Measurements from ENCODE around the gene MDFI. TPM values are rescaled to one million over a fixed set of nuclear protein-coding genes. Genes with fewer than 3 reads are reported as not detected.
"Not testable (repeated sequence)": the region's sequence is repeated elsewhere in the genome, so short reads cannot be mapped to it uniquely, and the experiment has no call there.

MDFI gene
- total and polyA plus RNA-seq, 4 donors: 40.6 to 155 (median 151) TPM

DNA sequence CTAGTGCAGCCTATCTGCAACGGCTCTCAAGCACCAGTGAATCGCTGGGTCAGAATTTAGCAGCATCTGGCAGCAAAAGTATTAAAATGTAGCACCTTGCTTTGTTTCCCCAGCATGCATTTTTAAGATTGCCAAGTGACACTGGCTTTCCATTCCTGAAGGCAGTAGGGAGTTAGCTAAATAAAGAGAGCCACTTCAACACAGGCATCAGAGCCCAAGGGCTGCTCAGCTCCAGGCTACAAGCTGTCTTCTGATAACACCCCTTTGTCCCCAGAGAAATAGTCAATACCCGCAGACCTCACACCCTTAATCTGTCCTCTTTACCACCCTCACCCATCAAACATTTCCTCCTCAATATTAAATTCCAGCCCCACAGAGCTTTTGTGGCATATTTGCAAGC, 19.7 kb upstream of the MDFI start:
- Histone ChIP-seq H3K27me3 (ENCODE audit: control insufficient read depth, insufficient read depth, low read length) (no peaks in the 10 kb centered on the region), H3K36me3 (ENCODE audit: control insufficient read depth, insufficient read depth, low read length) (no peaks in the 10 kb centered on the region), H3K27ac (ENCODE audit: low read depth, low read length) (no peak overlapping the region), H3K4me3 (ENCODE audit: low read depth, low read length) (no peak overlapping the region), H3K9me3 (ENCODE audit: control insufficient read depth, insufficient read depth, low read length) (peaks cover 5% of the 10 kb centered on the region), H3K4me1 (ENCODE audit: control insufficient read depth, insufficient read depth, low read length) (peaks cover 6% of the 10 kb centered on the region)
- 80% methylated on average over 3 of the region's 3 CpGs for WGBS (ENCODE audit: insufficient coverage)
- no peak for DNase-seq (ENCODE audit: low read depth in 4 of 6, low spot score in 6 of 6)

DNA sequence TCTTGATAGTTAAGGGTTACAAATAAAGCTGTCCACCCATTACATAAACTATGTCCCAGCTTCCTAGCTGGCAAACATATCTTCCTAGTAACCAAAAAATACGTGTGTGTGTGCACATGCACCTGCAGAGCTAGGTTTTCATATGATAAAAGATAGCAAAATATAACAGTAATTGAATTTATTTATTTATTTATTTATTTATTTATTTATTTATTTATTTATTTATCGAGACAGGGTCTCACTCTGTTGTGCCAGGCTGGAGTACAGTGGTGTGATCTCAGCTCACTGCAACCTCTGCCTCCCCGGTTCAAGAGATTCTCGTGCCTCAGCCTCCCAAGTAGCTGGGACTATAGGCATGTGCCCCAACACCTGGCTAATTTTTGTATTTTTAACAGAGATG, 19.1 kb upstream of the MDFI start:
- H3K4me3 ChIP-seq (ENCODE audit: low read depth, low read length); DNase-seq (ENCODE audit: low read depth in 4 of 6, low spot score in 6 of 6); H3K36me3 ChIP-seq (ENCODE audit: control insufficient read depth, insufficient read depth, low read length); H3K4me1 ChIP-seq (ENCODE audit: control insufficient read depth, insufficient read depth, low read length); H3K9me3 ChIP-seq (ENCODE audit: control insufficient read depth, insufficient read depth, low read length); H3K27me3 ChIP-seq (ENCODE audit: control insufficient read depth, insufficient read depth, low read length); H3K27ac ChIP-seq (ENCODE audit: low read depth, low read length): not testable (repeated sequence)
- WGBS (ENCODE audit: insufficient coverage): 95% methylated on average over 2 of the region's 4 CpGs

DNA sequence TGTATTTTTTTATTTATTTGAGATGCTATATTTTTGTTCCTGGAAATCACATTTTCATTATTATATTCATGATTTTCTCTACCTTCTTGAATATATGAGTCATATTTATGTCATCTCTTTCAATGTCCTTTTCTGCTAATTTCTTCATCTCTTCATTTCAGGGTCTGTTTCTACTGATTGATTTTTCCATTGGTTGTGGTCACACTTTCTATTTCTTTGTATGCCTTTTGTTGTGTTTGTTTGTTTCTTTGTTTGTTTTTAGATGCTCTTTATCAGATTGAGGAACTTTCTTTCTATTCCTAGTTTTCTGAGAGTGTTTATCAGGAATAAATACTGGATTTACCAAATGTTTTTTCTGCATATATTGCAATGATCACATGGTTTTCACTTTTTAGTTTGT, 16.9 kb upstream of the MDFI start:
- no peaks in the 10 kb centered on the region for H3K27me3 ChIP-seq (ENCODE audit: control insufficient read depth, insufficient read depth, low read length)
- no peak overlapping the region for H3K27ac ChIP-seq (ENCODE audit: low read depth, low read length)
- no peak overlapping the region for H3K4me3 ChIP-seq (ENCODE audit: low read depth, low read length)
- DNase-seq (ENCODE audit: low read depth in 4 of 6, low spot score in 6 of 6): no peak
- peaks cover 5% of the 10 kb centered on the region for H3K9me3 ChIP-seq (ENCODE audit: control insufficient read depth, insufficient read depth, low read length)
- H3K36me3 ChIP-seq (ENCODE audit: control insufficient read depth, insufficient read depth, low read length): no peaks in the 10 kb centered on the region
- H3K4me1 ChIP-seq (ENCODE audit: control insufficient read depth, insufficient read depth, low read length): peaks cover 12% of the 10 kb centered on the region

DNA sequence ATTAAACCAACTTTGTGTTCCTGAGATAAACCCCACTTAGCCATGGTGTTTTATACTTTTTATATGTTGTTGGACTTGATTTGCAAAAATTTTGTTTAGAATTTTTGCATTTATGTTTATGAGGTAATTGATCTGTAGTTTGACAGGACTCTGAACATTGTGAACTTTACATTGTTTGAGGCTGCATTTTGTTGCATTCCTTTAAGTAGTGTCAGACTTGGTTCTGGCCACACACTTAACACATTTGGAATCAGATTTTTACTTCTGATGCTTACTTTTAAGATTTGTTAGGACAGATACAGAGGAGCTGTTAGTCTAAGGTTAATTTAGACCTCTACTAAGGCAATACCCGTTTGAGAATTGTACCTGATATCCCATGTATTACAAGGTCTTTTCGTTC, 16.5 kb upstream of the MDFI start:
- Histone ChIP-seq H3K27me3 (ENCODE audit: control insufficient read depth, insufficient read depth, low read length) (no peaks in the 10 kb centered on the region), H3K9me3 (ENCODE audit: control insufficient read depth, insufficient read depth, low read length) (peaks cover 5% of the 10 kb centered on the region), H3K4me3 (ENCODE audit: low read depth, low read length) (no peak overlapping the region), H3K4me1 (ENCODE audit: control insufficient read depth, insufficient read depth, low read length) (peaks cover 12% of the 10 kb centered on the region), H3K27ac (ENCODE audit: low read depth, low read length) (peak overlapping the region; percentile 48), H3K36me3 (ENCODE audit: control insufficient read depth, insufficient read depth, low read length) (no peaks in the 10 kb centered on the region)
- WGBS (ENCODE audit: insufficient coverage): 27% methylated on average over 2 of the region's 2 CpGs
- no peak for DNase-seq (ENCODE audit: low read depth in 4 of 6, low spot score in 6 of 6)

DNA sequence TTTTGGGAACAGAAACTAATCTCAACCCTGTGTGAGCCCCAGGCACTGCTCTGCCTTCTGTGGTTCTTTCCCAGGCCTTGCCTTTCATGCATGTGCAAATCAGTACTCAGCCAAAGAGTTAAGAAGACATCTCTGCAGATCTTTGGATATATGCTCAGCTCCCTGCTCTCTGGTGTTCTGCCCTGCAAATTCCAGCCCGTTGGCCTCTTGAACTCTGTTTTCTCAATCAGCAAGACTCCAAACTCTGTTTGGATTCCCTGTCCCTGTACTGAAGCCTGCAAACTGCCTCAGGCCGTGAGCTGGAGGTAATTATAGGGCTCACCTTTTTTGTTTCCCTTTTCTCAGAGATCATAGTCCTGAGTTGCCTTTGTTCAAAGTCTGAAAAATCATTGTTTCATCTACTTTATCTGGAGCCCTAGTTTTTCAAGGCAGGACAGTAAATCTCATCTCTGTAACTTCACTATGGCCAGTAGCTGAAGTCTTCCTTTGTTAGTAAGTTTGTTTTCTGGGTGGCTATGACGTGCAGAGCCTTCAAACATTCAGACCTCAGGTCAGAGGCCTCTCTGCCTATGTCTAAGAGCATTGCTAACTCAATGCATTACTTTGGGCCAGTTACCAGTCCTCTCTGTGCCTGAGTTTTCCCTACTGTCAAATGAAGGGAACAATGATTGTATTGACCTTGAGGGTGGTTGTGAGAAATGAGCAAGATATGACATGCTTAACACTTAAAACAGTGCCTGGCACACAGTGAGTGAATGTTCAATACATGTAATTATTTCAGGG, 15.9 kb upstream of the MDFI start:
- Histone ChIP-seq H3K27ac (ENCODE audit: low read depth, low read length) (peak overlapping the region; percentile 48), H3K36me3 (ENCODE audit: control insufficient read depth, insufficient read depth, low read length) (no peaks in the 10 kb centered on the region), H3K27me3 (ENCODE audit: control insufficient read depth, insufficient read depth, low read length) (no peaks in the 10 kb centered on the region), H3K9me3 (ENCODE audit: control insufficient read depth, insufficient read depth, low read length) (peaks cover 5% of the 10 kb centered on the region), H3K4me3 (ENCODE audit: low read depth, low read length) (no peak overlapping the region), H3K4me1 (ENCODE audit: control insufficient read depth, insufficient read depth, low read length) (peaks cover 16% of the 10 kb centered on the region)
- 20% methylated on average over 2 of the region's 3 CpGs for WGBS (ENCODE audit: insufficient coverage)
- DNase-seq (ENCODE audit: low read depth in 4 of 6, low spot score in 6 of 6): peak in 1 of 6 donors; percentile 53

DNA sequence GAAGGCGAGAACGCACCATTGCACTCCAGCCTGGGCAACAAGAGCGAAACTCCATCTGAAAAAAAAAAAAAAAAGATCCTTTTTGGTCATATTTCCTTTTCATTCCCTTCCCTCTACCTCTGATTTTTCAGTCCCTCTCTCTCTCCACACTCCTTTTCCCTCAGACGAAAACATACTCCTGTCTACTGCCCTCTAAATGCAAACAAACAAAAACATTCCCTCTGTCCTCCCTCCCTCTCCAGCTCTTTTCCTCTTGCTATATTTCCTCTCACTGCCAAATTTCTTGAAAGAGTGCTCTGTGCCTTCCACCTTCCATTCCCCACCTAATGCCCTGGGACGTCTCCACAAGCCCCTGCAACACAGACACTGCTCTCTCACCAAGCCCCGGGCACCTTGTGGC, 14.9 kb upstream of the MDFI start:
- H3K36me3 ChIP-seq (ENCODE audit: control insufficient read depth, insufficient read depth, low read length): no peaks in the 10 kb centered on the region
- H3K9me3 ChIP-seq (ENCODE audit: control insufficient read depth, insufficient read depth, low read length): peaks cover 5% of the 10 kb centered on the region
- 78% methylated on average over 6 of the region's 6 CpGs for WGBS (ENCODE audit: insufficient coverage)
- no peak overlapping the region for H3K4me3 ChIP-seq (ENCODE audit: low read depth, low read length)
- H3K27ac ChIP-seq (ENCODE audit: low read depth, low read length): no peak overlapping the region
- H3K27me3 ChIP-seq (ENCODE audit: control insufficient read depth, insufficient read depth, low read length): no peaks in the 10 kb centered on the region
- DNase-seq (ENCODE audit: low read depth in 4 of 6, low spot score in 6 of 6): no peak
- H3K4me1 ChIP-seq (ENCODE audit: control insufficient read depth, insufficient read depth, low read length): peaks cover 16% of the 10 kb centered on the region

DNA sequence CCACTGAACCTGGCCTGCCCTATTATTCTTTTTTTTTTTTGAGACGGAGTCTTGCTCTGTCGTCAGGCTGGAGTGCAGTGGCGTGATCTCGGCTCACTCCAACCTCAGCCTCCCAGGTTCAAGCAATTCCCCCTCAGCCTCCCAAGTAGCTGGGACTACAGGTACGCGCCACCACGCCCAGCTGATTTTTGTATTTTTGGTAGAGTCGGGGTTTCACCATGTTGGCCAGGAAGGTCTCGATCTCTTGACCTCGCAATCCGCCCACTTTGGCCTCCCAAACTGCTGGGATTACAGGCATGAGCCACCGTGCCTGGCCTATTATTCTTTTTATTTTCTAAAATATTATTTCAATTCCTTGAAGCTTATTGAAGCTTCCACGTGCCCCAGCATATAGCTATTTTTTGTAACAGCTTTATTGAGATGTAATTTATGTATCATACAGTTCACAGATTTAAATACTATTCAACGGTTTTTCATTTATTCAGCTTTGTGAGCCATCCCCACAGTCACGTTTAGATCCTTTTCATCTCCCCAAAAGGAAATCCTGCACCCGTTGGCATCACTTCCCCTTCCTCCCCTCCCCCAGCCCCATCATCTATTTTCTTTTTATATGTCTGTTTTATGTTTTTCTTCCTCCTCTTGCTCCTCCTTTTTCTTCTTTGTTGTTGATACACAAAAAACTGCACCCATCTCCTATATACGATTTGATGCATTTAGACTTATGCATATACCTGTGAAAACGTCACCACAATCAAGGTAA, 13.5 kb upstream of the MDFI start:
- 91% methylated on average over 12 of the region's 18 CpGs for WGBS (ENCODE audit: insufficient coverage)
- Histone ChIP-seq H3K36me3 (ENCODE audit: control insufficient read depth, insufficient read depth, low read length) (no peaks in the 10 kb centered on the region), H3K27ac (ENCODE audit: low read depth, low read length) (no peak overlapping the region), H3K4me3 (ENCODE audit: low read depth, low read length) (no peak overlapping the region), H3K9me3 (ENCODE audit: control insufficient read depth, insufficient read depth, low read length) (peaks cover 5% of the 10 kb centered on the region), H3K4me1 (ENCODE audit: control insufficient read depth, insufficient read depth, low read length) (peaks cover 16% of the 10 kb centered on the region), H3K27me3 (ENCODE audit: control insufficient read depth, insufficient read depth, low read length) (no peaks in the 10 kb centered on the region)
- no peak for DNase-seq (ENCODE audit: low read depth in 4 of 6, low spot score in 6 of 6)

DNA sequence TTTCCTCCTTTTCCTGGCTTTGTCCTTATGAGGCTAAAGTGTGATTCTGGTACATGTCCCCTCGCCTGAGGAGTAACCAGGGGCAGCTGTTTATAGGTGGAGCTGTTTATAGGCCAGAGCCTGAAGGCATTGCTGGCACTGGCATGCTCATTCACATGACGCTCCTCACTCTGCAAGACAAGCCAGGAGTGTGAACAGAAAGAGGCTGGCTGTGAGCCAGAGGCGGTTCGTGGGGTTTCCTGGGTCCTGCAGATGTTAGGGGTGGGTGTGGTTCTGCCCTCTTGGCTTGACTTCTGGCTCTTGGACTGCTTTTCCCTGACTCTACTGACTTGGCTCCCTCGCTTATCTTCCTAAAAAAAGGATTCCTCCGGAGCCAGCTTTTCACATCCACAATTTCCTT, 12.8 kb upstream of the MDFI start:
- peaks cover 16% of the 10 kb centered on the region for H3K4me1 ChIP-seq (ENCODE audit: control insufficient read depth, insufficient read depth, low read length)
- peaks cover 5% of the 10 kb centered on the region for H3K9me3 ChIP-seq (ENCODE audit: control insufficient read depth, insufficient read depth, low read length)
- no peaks in the 10 kb centered on the region for H3K36me3 ChIP-seq (ENCODE audit: control insufficient read depth, insufficient read depth, low read length)
- no peak overlapping the region for H3K27ac ChIP-seq (ENCODE audit: low read depth, low read length)
- H3K27me3 ChIP-seq (ENCODE audit: control insufficient read depth, insufficient read depth, low read length): no peaks in the 10 kb centered on the region
- DNase-seq (ENCODE audit: low read depth in 4 of 6, low spot score in 6 of 6): peak in 2 of 6 donors; percentile 33 to 59
- H3K4me3 ChIP-seq (ENCODE audit: low read depth, low read length): no peak overlapping the region
- WGBS (ENCODE audit: insufficient coverage): no CpG with 5 or more reads among the region's 6 CpGs

DNA sequence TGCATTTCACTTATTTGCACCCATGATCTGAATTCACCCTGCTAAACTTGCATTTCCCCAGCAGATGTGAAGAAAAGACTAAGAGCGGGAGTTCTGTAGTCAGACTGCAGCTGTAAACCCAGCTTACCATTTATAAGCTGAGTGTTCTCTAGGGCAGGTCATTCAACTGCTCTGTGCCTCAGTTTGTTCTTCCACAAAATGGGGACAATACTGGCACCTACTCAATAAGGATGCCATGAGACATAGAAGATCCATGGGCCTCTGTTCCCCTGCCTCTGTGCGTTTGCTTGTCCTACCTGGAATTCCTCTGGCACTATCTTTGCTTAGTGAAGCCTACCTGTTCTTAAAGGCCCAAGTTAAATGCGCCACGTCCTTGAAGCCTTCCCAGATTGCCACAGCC, 12.2 kb upstream of the MDFI start:
- Histone ChIP-seq H3K4me3 (ENCODE audit: low read depth, low read length) (no peak overlapping the region), H3K36me3 (ENCODE audit: control insufficient read depth, insufficient read depth, low read length) (no peaks in the 10 kb centered on the region), H3K27me3 (ENCODE audit: control insufficient read depth, insufficient read depth, low read length) (no peaks in the 10 kb centered on the region), H3K27ac (ENCODE audit: low read depth, low read length) (no peak overlapping the region), H3K4me1 (ENCODE audit: control insufficient read depth, insufficient read depth, low read length) (peaks cover 16% of the 10 kb centered on the region), H3K9me3 (ENCODE audit: control insufficient read depth, insufficient read depth, low read length) (peaks cover 3% of the 10 kb centered on the region)
- WGBS (ENCODE audit: insufficient coverage): 96% methylated on average over 4 of the region's 4 CpGs
- DNase-seq (ENCODE audit: low read depth in 4 of 6, low spot score in 6 of 6): no peak

DNA sequence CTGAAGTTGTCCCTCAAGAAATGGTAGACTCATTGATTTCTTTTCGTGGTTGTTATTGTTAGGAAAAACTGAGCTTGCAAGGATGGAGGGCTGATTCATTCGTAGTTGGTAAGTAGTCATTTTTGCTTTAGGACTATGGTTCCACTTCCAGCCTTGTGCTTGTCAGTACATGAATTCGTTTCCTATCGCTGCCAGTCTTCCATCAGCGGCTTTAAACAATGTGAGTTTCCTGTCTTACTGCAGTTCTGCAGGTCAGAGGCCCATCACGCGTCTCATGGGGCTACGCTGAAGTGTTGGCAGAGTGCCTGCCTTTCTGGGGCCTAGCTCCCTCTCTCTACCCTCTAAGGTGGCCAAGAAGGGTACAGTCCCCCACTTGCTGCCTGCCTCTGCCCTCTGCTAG, 11.4 kb upstream of the MDFI start:
- Histone ChIP-seq H3K27ac (ENCODE audit: low read depth, low read length) (no peak overlapping the region), H3K36me3 (ENCODE audit: control insufficient read depth, insufficient read depth, low read length) (no peaks in the 10 kb centered on the region), H3K4me3 (ENCODE audit: low read depth, low read length) (no peak overlapping the region), H3K9me3 (ENCODE audit: control insufficient read depth, insufficient read depth, low read length) (no peaks in the 10 kb centered on the region), H3K4me1 (ENCODE audit: control insufficient read depth, insufficient read depth, low read length) (peaks cover 16% of the 10 kb centered on the region), H3K27me3 (ENCODE audit: control insufficient read depth, insufficient read depth, low read length) (no peaks in the 10 kb centered on the region)
- peak in 1 of 6 donors; percentile 32 for DNase-seq (ENCODE audit: low read depth in 4 of 6, low spot score in 6 of 6)
- WGBS (ENCODE audit: insufficient coverage): 47% methylated on average over 8 of the region's 8 CpGs
